HG03439 (cell line): Measurements from ENCODE around the gene AP1S2.
"Not testable (repeated sequence)": the region's sequence is repeated elsewhere in the genome, so short reads cannot be mapped to it uniquely, and the experiment has no call there.

Source experiments
- ATAC-seq: cut with Tn5 transposase; IDR thresholded peaks from one replicate; pipeline ENCODE4 v1.9.1; 2021; ENCODE audit warnings: mild to moderate bottlenecking, moderate library complexity; ENCODE audit not compliant: unreplicated experiment

The AP1S2 gene

GRCh38 chrX:15855568-15856221, 1.1 kb upstream of the AP1S2 start:
- ATAC-seq = no peak

GRCh38 chrX:15854080-15854655, 445 bp downstream of the AP1S2 start:
- ATAC-seq = peak; percentile 43

GRCh38 chrX:15853586-15854079, 980 bp downstream of the AP1S2 start:
- no peak for ATAC-seq

- no peak for ATAC-seq
These were observed 5.1 kb downstream of the AP1S2 start for GRCh38 chrX:15849555-15849954.

- ATAC-seq = no peak
These were observed 6.0 kb downstream of the AP1S2 start for GRCh38 chrX:15848576-15848975.

- ATAC-seq = no peak
These were observed 10.7 kb downstream of the AP1S2 start for GRCh38 chrX:15843960-15844359.

GRCh38 chrX:15841853-15842516, 12.6 kb downstream of the AP1S2 start:
- no peak for ATAC-seq

GRCh38 chrX:15838017-15838416, 16.6 kb downstream of the AP1S2 start:
- no peak for ATAC-seq

GRCh38 chrX:15834827-15835595, 19.6 kb downstream of the AP1S2 start:
- no peak for ATAC-seq

- ATAC-seq = no peak
These were observed 20.6 kb downstream of the AP1S2 start for GRCh38 chrX:15834053-15834452.

GRCh38 chrX:15831347-15831746, 23.3 kb downstream of the AP1S2 start:
- not testable (repeated sequence) for ATAC-seq

- no peak for ATAC-seq
These were observed 25.4 kb downstream of the AP1S2 start for GRCh38 chrX:15829217-15829616.

GRCh38 chrX:15825936-15826335, 28.7 kb downstream of the AP1S2 start:
- no peak for ATAC-seq

GRCh38 chrX:15822922-15823321, 31.7 kb downstream of the AP1S2 start:
- ATAC-seq = no peak

GRCh38 chrX:15820106-15821073, 34.2 kb downstream of the AP1S2 start:
- no peak for ATAC-seq

- no peak for ATAC-seq
These were observed 37.7 kb downstream of the AP1S2 start for GRCh38 chrX:15816886-15817285.

- no peak for ATAC-seq
These were observed 38.2 kb downstream of the AP1S2 start for GRCh38 chrX:15816438-15816809.

- ATAC-seq = no peak
These were observed 38.7 kb downstream of the AP1S2 start for GRCh38 chrX:15815779-15816437.

GRCh38 chrX:15814771-15815365, 39.7 kb downstream of the AP1S2 start:
- ATAC-seq = no peak
